Smooth muscle cell (in vitro differentiated cells): ENCODE data around the gene KRT1. TPM values are rescaled to one million over a fixed set of nuclear protein-coding genes. Genes with fewer than 3 reads are reported as not detected.
A peak's percentile ranks its signal among the peaks of the same experiment; 100 is the strongest.
"Not testable (repeated sequence)": the region's sequence is repeated elsewhere in the genome, so short reads cannot be mapped to it uniquely, and the experiment has no call there.

Experiments used
- DNase-seq: peaks from one replicate; lab custom pipeline; 2025; ENCODE audit not compliant: unreplicated experiment; lab: John Stamatoyannopoulos, UW
- H2AFZ ChIP-seq: fragments of 200-600 bp; sonication (generic); 2 replicates; pipeline ENCODE4 v1.6.0; 2016; ENCODE audit warnings: antibody characterized with exemption, low read depth, mild to moderate bottlenecking
- H3F3A ChIP-seq: fragments of 200-600 bp; sonication (generic); 2 replicates; pipeline ENCODE4 v1.6.0; 2017; ENCODE audit warnings: antibody characterized with exemption, low read depth
- H3K27ac ChIP-seq: fragments of 200-600 bp; sonication (generic); 2 replicates; pipeline ENCODE4 v1.5.1; 2016; ENCODE audit warnings: low read depth, mild to moderate bottlenecking
- H3K27me3 ChIP-seq: fragments of 200-600 bp; sonication (generic); 2 replicates; pipeline ENCODE4 v1.6.1; 2016; ENCODE audit warnings: low read depth, mild to moderate bottlenecking
- H3K36me3 ChIP-seq: fragments of 200-600 bp; sonication (generic); 2 replicates; pipeline ENCODE4 v1.5.1; 2016; ENCODE audit warnings: low read depth
- H3K4me1 ChIP-seq: fragments of 200-600 bp; sonication (generic); 2 replicates; pipeline ENCODE4 v1.5.1; 2016; ENCODE audit warnings: low read depth
- H3K4me2 ChIP-seq: fragments of 200-600 bp; sonication (generic); 2 replicates; pipeline ENCODE4 v1.6.0; 2016; ENCODE audit warnings: mild to moderate bottlenecking
- H3K4me3 ChIP-seq: fragments of 200-600 bp; sonication (generic); 2 replicates; pipeline ENCODE4 v1.5.1; 2016; ENCODE audit warnings: mild to moderate bottlenecking
- H3K79me2 ChIP-seq: fragments of 200-600 bp; sonication (generic); 2 replicates; pipeline ENCODE4 v1.6.0; 2016; ENCODE audit warnings: low read depth, mild to moderate bottlenecking
- H3K9ac ChIP-seq: fragments of 200-600 bp; sonication (generic); 2 replicates; pipeline ENCODE4 v1.6.0; 2016; ENCODE audit warnings: low read depth
- H3K9me3 ChIP-seq: fragments of 200-600 bp; sonication (generic); replicated peaks from 2 replicates; pipeline ENCODE4 v1.5.1; 2016; ENCODE audit warnings: low read depth
- H4K20me1 ChIP-seq: fragments of 200-600 bp; sonication (generic); 2 replicates; pipeline ENCODE4 v1.6.0; 2016; ENCODE audit warnings: low read depth
- WGBS: methylation state at CpG from one replicate; pipeline ENCODE4 v1.1.7; 2016; ENCODE audit warnings: low lambda C conversion rate; 5-methylcytosine and 5-hydroxymethylcytosine counted together
- polyA plus RNA-seq: library from polyadenylated mRNA; unstranded; fragments of >200 nt; fragmentation: Nextera tagmentation; extraction: Ambion mirVana; gene quantifications from 2 replicates; pipeline ENCODE4 v1.2.1, GENCODE V29; 2016
- total RNA-seq: library from RNA; depleted of rRNA; stranded (reverse); fragments of >200 nt; gene quantifications from 2 replicates; pipeline ENCODE4 v1.2.3, GENCODE V29; 2014
- TF ChIP-seq, protein P1 (sequence below): fragments of 200-600 bp; sonication (generic); IDR thresholded peaks from 2 replicates; pipeline ENCODE4 v1.5.1; 2017; ENCODE audit warnings: borderline replicate concordance, mild to moderate bottlenecking, antibody characterized with exemption; ENCODE audit not compliant: insufficient read depth, poor library complexity, severe bottlenecking

KRT1 gene
- total and polyA plus RNA-seq, 2 experiments from 2014 or later = 5.6 to 13.5 TPM

DNA sequence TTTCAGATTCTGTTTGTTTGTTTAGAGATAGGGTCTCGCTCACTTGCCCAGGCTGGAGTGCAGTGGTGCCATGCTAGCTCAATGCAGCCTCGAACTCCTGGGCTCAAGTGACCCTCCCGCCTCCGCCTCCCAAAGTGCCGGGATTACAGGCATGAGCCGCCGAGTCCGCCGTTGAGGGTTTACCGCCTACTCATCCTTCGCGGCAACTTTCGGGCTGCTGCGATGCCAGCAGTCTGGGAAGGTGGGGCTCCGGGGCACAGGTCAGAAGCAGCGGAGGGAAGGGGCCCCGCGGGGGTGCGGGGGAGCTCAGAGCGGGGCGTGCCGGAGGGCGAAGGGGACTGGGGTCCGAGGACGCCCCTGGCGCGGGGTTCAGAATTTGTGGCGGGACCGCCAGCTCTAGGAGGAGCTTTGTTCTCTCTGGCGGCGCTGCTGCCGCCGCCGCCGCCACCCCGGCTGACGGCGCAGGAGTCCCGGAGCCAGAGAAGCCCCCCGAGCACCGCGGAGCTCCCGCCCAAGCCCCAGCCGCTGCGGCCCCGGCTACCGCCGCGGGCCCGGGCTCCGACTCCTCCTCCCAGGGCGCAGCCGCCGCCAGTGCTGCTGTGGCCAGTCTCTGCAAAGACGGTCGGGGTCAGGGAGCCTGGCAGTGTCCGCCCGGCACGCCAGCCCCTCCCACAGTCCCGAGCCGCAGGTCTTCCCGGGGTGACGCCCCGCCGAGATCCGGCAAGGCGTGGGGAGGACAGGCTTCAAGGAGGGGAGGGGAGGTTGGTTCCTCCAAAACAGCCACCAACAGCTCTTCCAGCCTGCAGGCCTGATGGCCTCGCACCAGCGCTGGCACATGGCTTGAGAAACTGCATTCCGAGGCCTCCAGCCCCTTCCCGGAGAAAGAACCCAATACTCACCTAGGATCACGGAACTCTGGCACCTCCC, 34.0 kb upstream of the KRT1 start:
- Histone ChIP-seq H2AFZ (peak overlapping the region; percentile 71), H3K79me2 (no peaks in the 10 kb centered on the region), H3K4me1 (no peaks in the 10 kb centered on the region), H3K27me3 (peaks cover 54% of the 10 kb centered on the region), H3K36me3 (no peaks in the 10 kb centered on the region), H3K4me2 (peak overlapping the region; percentile 87), H3F3A (no peaks in the 10 kb centered on the region), H3K9ac (no peak overlapping the region), H4K20me1 (no peaks in the 10 kb centered on the region), H3K27ac (no peak overlapping the region), H3K4me3 (peak overlapping the region; percentile 43), H3K9me3 (no peaks in the 10 kb centered on the region)
- 10% methylated on average over 62 of the region's 72 CpGs for WGBS
- no peak for DNase-seq
- TF ChIP-seq, protein P1, sequence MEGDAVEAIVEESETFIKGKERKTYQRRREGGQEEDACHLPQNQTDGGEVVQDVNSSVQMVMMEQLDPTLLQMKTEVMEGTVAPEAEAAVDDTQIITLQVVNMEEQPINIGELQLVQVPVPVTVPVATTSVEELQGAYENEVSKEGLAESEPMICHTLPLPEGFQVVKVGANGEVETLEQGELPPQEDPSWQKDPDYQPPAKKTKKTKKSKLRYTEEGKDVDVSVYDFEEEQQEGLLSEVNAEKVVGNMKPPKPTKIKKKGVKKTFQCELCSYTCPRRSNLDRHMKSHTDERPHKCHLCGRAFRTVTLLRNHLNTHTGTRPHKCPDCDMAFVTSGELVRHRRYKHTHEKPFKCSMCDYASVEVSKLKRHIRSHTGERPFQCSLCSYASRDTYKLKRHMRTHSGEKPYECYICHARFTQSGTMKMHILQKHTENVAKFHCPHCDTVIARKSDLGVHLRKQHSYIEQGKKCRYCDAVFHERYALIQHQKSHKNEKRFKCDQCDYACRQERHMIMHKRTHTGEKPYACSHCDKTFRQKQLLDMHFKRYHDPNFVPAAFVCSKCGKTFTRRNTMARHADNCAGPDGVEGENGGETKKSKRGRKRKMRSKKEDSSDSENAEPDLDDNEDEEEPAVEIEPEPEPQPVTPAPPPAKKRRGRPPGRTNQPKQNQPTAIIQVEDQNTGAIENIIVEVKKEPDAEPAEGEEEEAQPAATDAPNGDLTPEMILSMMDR = no peak

- H3K27ac ChIP-seq, H3F3A ChIP-seq, H3K4me3 ChIP-seq, H3K9ac ChIP-seq, DNase-seq, H3K4me2 ChIP-seq, H3K79me2 ChIP-seq, H4K20me1 ChIP-seq, H2AFZ ChIP-seq, H3K36me3 ChIP-seq, H3K9me3 ChIP-seq, H3K4me1 ChIP-seq: not testable (repeated sequence)
- 91% methylated on average over 6 of the region's 6 CpGs for WGBS
- H3K27me3 ChIP-seq = peaks cover 48% of the 10 kb centered on the region
These were observed 31.9 kb upstream of the KRT1 start for GRCh38 chr12:52712122-52712521.

- Histone ChIP-seq H3K4me2 (no peak overlapping the region), H3K36me3 (no peaks in the 10 kb centered on the region), H3K4me3 (no peak overlapping the region), H2AFZ (no peak overlapping the region), H3K79me2 (no peaks in the 10 kb centered on the region), H3K9ac (no peak overlapping the region), H3K27ac (no peak overlapping the region), H3K9me3 (no peaks in the 10 kb centered on the region), H4K20me1 (no peaks in the 10 kb centered on the region), H3K4me1 (no peaks in the 10 kb centered on the region), H3K27me3 (peaks cover 43% of the 10 kb centered on the region), H3F3A (no peaks in the 10 kb centered on the region)
- 81% methylated on average over 1 of the region's 1 CpG for WGBS
- DNase-seq = no peak
- TF ChIP-seq, protein P1 = no peak
These were observed 30.5 kb upstream of the KRT1 start for GRCh38 chr12:52710730-52711129.

- no peak overlapping the region for H3K9ac ChIP-seq
- no peaks in the 10 kb centered on the region for H3K79me2 ChIP-seq
- no peaks in the 10 kb centered on the region for H3K36me3 ChIP-seq
- H3K4me1 ChIP-seq = no peaks in the 10 kb centered on the region
- WGBS = 80% methylated on average over 4 of the region's 4 CpGs
- no peak for DNase-seq
- H4K20me1 ChIP-seq = no peaks in the 10 kb centered on the region
- H3K27ac ChIP-seq = no peak overlapping the region
- H2AFZ ChIP-seq = no peak overlapping the region
- H3K27me3 ChIP-seq = peaks cover 35% of the 10 kb centered on the region
- no peaks in the 10 kb centered on the region for H3K9me3 ChIP-seq
- H3K4me3 ChIP-seq = no peak overlapping the region
- no peak overlapping the region for H3K4me2 ChIP-seq
- H3F3A ChIP-seq = no peaks in the 10 kb centered on the region
- TF ChIP-seq, protein P1 = no peak
These were observed 27.8 kb upstream of the KRT1 start for GRCh38 chr12:52708010-52708409.
